ENCODE results near the gene CAB39L. TPM values are rescaled to one million over a fixed set of nuclear protein-coding genes. Genes with fewer than 3 reads are reported as not detected.
A peak's percentile ranks its signal among the peaks of the same experiment; 100 is the strongest.

CAB39L gene
- total and polyA plus RNA-seq, 11 donors = 5.9 to 27.4 (median 16.2) TPM

DNA sequence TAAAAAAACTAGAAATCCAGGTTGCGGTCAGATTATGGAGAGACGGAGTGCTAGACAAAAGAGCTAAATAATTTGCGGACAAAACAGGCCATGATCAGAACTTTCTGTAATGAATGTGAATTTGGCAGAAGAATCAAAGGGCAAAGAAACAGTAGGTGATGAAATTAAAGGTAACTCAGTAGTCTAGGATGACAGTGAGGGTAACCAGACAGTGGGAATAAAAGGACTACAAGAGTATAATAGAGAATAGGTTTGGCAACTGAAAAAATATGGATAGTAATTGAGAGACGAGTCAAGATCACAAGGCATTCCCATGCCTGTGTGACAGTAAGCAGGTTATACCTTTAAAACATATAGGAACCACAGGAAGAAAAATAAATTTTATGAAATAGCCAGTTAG is 35.9 kb downstream of the CAB39L start:
- intact Hi-C loops (cut with DNase I) = no loop called here
- H3K4me3 ChIP-seq = no peak overlapping the region
- peak overlapping the region in 1 of 12 donors; percentile 44 for H3K27ac ChIP-seq
- no peak for DNase-seq
- peaks cover 0 to 6% (median 0%) of the 10 kb centered on the region in 12 donors for H3K4me1 ChIP-seq
- ATAC-seq = no peak
- H3K9me3 ChIP-seq = peaks cover 0 to 25% (median 14%) of the 10 kb centered on the region in 12 donors
- no peak for TF ChIP-seq POLR2A (IDR thresholded peaks at IDR 0.05)
- no peak for TF ChIP-seq CTCF (IDR thresholded peaks at IDR 0.05)
- H3K27me3 ChIP-seq = no peaks in the 10 kb centered on the region
- WGBS, 4 donors = 96 to 99% (median 97%) methylated on average over 4 of the region's 4 CpGs
- H3K36me3 ChIP-seq = peaks cover 0 to 8% (median 0%) of the 10 kb centered on the region in 9 donors

DNA sequence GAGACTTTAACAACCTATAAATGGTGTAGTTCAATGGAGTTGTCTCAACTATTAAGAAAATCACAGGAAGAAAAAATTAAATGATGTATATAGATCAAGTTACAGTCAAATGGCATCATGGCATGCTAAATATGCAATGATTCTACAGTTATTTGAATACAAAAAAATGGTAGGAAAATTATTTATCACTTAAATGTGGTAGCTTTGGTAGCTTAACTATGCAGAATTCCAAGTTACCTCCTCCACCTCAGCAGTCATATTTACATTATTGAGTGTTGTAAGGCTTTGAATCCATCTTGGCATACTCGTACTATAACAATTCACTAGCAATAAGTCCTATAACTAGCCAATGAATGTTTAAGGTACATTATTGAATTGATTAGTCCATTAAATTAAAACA is 36.8 kb downstream of the CAB39L start:
- Histone ChIP-seq H3K9me3 (peaks cover 0 to 25% (median 14%) of the 10 kb centered on the region in 12 donors), H3K27ac (no peak overlapping the region), H3K4me3 (no peak overlapping the region), H3K4me1 (peaks cover 0 to 6% (median 0%) of the 10 kb centered on the region in 12 donors), H3K36me3 (peaks cover 0 to 7% (median 0%) of the 10 kb centered on the region in 9 donors), H3K27me3 (no peaks in the 10 kb centered on the region)
- no peak for DNase-seq
- no peak for ATAC-seq
- intact Hi-C loops (cut with DNase I) = no loop called here
- TF ChIP-seq POLR2A (IDR thresholded peaks at IDR 0.05) (no peak), CTCF (IDR thresholded peaks at IDR 0.05) (no peak)
- WGBS, 4 donors = 91 to 98% (median 97%) methylated on average over 1 of the region's 1 CpG

- no peak for TF ChIP-seq POLR2A (IDR thresholded peaks at IDR 0.05)
- TF ChIP-seq CTCF (IDR thresholded peaks at IDR 0.05) = no peak
- Histone ChIP-seq H3K4me3 (no peak overlapping the region), H3K27ac (no peak overlapping the region), H3K4me1 (peaks cover 0 to 7% (median 0%) of the 10 kb centered on the region in 12 donors), H3K36me3 (peaks cover 0 to 7% (median 0%) of the 10 kb centered on the region in 9 donors), H3K9me3 (peaks cover 0 to 25% (median 14%) of the 10 kb centered on the region in 12 donors), H3K27me3 (no peaks in the 10 kb centered on the region)
- 69 to 95% (median 83%) methylated on average over 1 of the region's 1 CpG for WGBS, 4 donors
- ATAC-seq (no peak), DNase-seq (no peak)
- intact Hi-C loops (cut with DNase I) = no loop called here
Measured at GRCh38 chr13:49404703-49405020, 39.2 kb downstream of the CAB39L start.

- Histone ChIP-seq H3K9me3 (peaks cover 0 to 25% (median 14%) of the 10 kb centered on the region in 12 donors), H3K4me1 (peaks cover 0 to 7% (median 0%) of the 10 kb centered on the region in 12 donors), H3K27me3 (no peaks in the 10 kb centered on the region), H3K4me3 (no peak overlapping the region), H3K27ac (peak overlapping the region in 1 of 12 donors; percentile 20), H3K36me3 (peaks cover 0 to 7% (median 0%) of the 10 kb centered on the region in 9 donors)
- 85 to 94% (median 87%) methylated on average over 7 of the region's 7 CpGs for WGBS, 4 donors
- ATAC-seq (no peak), DNase-seq (no peak)
- TF ChIP-seq POLR2A (IDR thresholded peaks at IDR 0.05) (no peak), CTCF (IDR thresholded peaks at IDR 0.05) (no peak)
- intact Hi-C loops (cut with DNase I) = no loop called here
Measured at GRCh38 chr13:49403996-49404702, 39.7 kb downstream of the CAB39L start.
